ENCODE data around the gene MED22. TPM values are rescaled to one million over a fixed set of nuclear protein-coding genes. Genes with fewer than 3 reads are reported as not detected.
"Not testable (repeated sequence)": the region's sequence is repeated elsewhere in the genome, so short reads cannot be mapped to it uniquely, and the experiment has no call there.

MED22 gene
- polyA plus RNA-seq, 1 donor: 20.2 TPM

GRCh38 chr9:133307301-133307700 lies 40.6 kb downstream of the MED22 start:
- no peak for DNase-seq
- Histone ChIP-seq H3K27me3 (ENCODE audit: control insufficient read depth, insufficient read depth, low read length) (no peaks in the 10 kb centered on the region), H3K4me1 (ENCODE audit: control insufficient read depth, insufficient read depth, low read length) (no peaks in the 10 kb centered on the region), H3K36me3 (ENCODE audit: control insufficient read depth, insufficient read depth, low read length) (no peaks in the 10 kb centered on the region), H3K27ac (ENCODE audit: low read length) (no peak overlapping the region), H3K4me3 (ENCODE audit: low read length) (no peak overlapping the region), H3K9me3 (ENCODE audit: control insufficient read depth, low read depth, low read length) (no peaks in the 10 kb centered on the region)
- WGBS (ENCODE audit: insufficient coverage, low lambda C conversion rate): 63% methylated on average over 3 of the region's 16 CpGs

- no peaks in the 10 kb centered on the region for H3K27me3 ChIP-seq (ENCODE audit: control insufficient read depth, insufficient read depth, low read length)
- H3K9me3 ChIP-seq (ENCODE audit: control insufficient read depth, low read depth, low read length): no peaks in the 10 kb centered on the region
- H3K4me1 ChIP-seq (ENCODE audit: control insufficient read depth, insufficient read depth, low read length): no peaks in the 10 kb centered on the region
- 78% methylated on average over 5 of the region's 31 CpGs for WGBS (ENCODE audit: insufficient coverage, low lambda C conversion rate)
- H3K27ac ChIP-seq (ENCODE audit: low read length): no peak overlapping the region
- DNase-seq: no peak
- H3K4me3 ChIP-seq (ENCODE audit: low read length): no peak overlapping the region
- no peaks in the 10 kb centered on the region for H3K36me3 ChIP-seq (ENCODE audit: control insufficient read depth, insufficient read depth, low read length)
These were observed 41.4 kb downstream of the MED22 start for GRCh38 chr9:133306242-133307204.

- no peak for DNase-seq
- Histone ChIP-seq H3K27me3 (ENCODE audit: control insufficient read depth, insufficient read depth, low read length) (no peaks in the 10 kb centered on the region), H3K36me3 (ENCODE audit: control insufficient read depth, insufficient read depth, low read length) (no peaks in the 10 kb centered on the region), H3K9me3 (ENCODE audit: control insufficient read depth, low read depth, low read length) (no peaks in the 10 kb centered on the region), H3K4me3 (ENCODE audit: low read length) (no peak overlapping the region), H3K4me1 (ENCODE audit: control insufficient read depth, insufficient read depth, low read length) (no peaks in the 10 kb centered on the region), H3K27ac (ENCODE audit: low read length) (no peak overlapping the region)
- WGBS (ENCODE audit: insufficient coverage, low lambda C conversion rate): no CpG with 5 or more reads among the region's 23 CpGs
These were observed 42.2 kb downstream of the MED22 start for GRCh38 chr9:133305731-133306130.

GRCh38 chr9:133304477-133305377 lies 43.2 kb downstream of the MED22 start:
- no CpG with 5 or more reads among the region's 38 CpGs for WGBS (ENCODE audit: insufficient coverage, low lambda C conversion rate)

GRCh38 chr9:133304158-133304470 lies 43.8 kb downstream of the MED22 start:
- Histone ChIP-seq H3K27me3 (ENCODE audit: control insufficient read depth, insufficient read depth, low read length) (no peaks in the 10 kb centered on the region), H3K9me3 (ENCODE audit: control insufficient read depth, low read depth, low read length) (no peaks in the 10 kb centered on the region), H3K27ac (ENCODE audit: low read length) (no peak overlapping the region), H3K36me3 (ENCODE audit: control insufficient read depth, insufficient read depth, low read length) (no peaks in the 10 kb centered on the region), H3K4me3 (ENCODE audit: low read length) (no peak overlapping the region), H3K4me1 (ENCODE audit: control insufficient read depth, insufficient read depth, low read length) (no peaks in the 10 kb centered on the region)
- DNase-seq: no peak
- no CpG with 5 or more reads among the region's 13 CpGs for WGBS (ENCODE audit: insufficient coverage, low lambda C conversion rate)

More at GRCh38 chr9:133304477-133305377, 43.2 kb downstream of the MED22 start:
- no peak for DNase-seq
- no peak overlapping the region for H3K4me3 ChIP-seq (ENCODE audit: low read length)
- no peaks in the 10 kb centered on the region for H3K27me3 ChIP-seq (ENCODE audit: control insufficient read depth, insufficient read depth, low read length)
- no peaks in the 10 kb centered on the region for H3K36me3 ChIP-seq (ENCODE audit: control insufficient read depth, insufficient read depth, low read length)
- H3K9me3 ChIP-seq (ENCODE audit: control insufficient read depth, low read depth, low read length): no peaks in the 10 kb centered on the region
- no peaks in the 10 kb centered on the region for H3K4me1 ChIP-seq (ENCODE audit: control insufficient read depth, insufficient read depth, low read length)
- H3K27ac ChIP-seq (ENCODE audit: low read length): no peak overlapping the region

- no CpG with 5 or more reads among the region's 26 CpGs for WGBS (ENCODE audit: insufficient coverage, low lambda C conversion rate)
- H3K9me3 ChIP-seq (ENCODE audit: control insufficient read depth, low read depth, low read length): no peaks in the 10 kb centered on the region
These were observed 44.4 kb downstream of the MED22 start for GRCh38 chr9:133303266-133304157.

GRCh38 chr9:133301253-133302230 lies 46.4 kb downstream of the MED22 start:
- H3K27me3 ChIP-seq (ENCODE audit: control insufficient read depth, insufficient read depth, low read length): no peaks in the 10 kb centered on the region
- WGBS (ENCODE audit: insufficient coverage, low lambda C conversion rate): no CpG with 5 or more reads among the region's 13 CpGs
- DNase-seq: no peak
- no peaks in the 10 kb centered on the region for H3K9me3 ChIP-seq (ENCODE audit: control insufficient read depth, low read depth, low read length)
- no peak overlapping the region for H3K4me3 ChIP-seq (ENCODE audit: low read length)
- H3K36me3 ChIP-seq (ENCODE audit: control insufficient read depth, insufficient read depth, low read length): no peaks in the 10 kb centered on the region
- H3K4me1 ChIP-seq (ENCODE audit: control insufficient read depth, insufficient read depth, low read length): no peaks in the 10 kb centered on the region
- H3K27ac ChIP-seq (ENCODE audit: low read length): no peak overlapping the region

More at GRCh38 chr9:133303266-133304157, 44.4 kb downstream of the MED22 start:
- Histone ChIP-seq H3K36me3 (ENCODE audit: control insufficient read depth, insufficient read depth, low read length) (no peaks in the 10 kb centered on the region), H3K4me1 (ENCODE audit: control insufficient read depth, insufficient read depth, low read length) (no peaks in the 10 kb centered on the region), H3K27me3 (ENCODE audit: control insufficient read depth, insufficient read depth, low read length) (no peaks in the 10 kb centered on the region), H3K4me3 (ENCODE audit: low read length) (no peak overlapping the region), H3K27ac (ENCODE audit: low read length) (no peak overlapping the region)
- DNase-seq: no peak

- WGBS (ENCODE audit: insufficient coverage, low lambda C conversion rate): no CpG with 5 or more reads among the region's 16 CpGs
These were observed 47.9 kb downstream of the MED22 start for GRCh38 chr9:133299996-133300395.

GRCh38 chr9:133294257-133294656 lies 53.7 kb downstream of the MED22 start:
- 86% methylated on average over 1 of the region's 1 CpG for WGBS (ENCODE audit: insufficient coverage, low lambda C conversion rate)
- Histone ChIP-seq H3K9me3 (ENCODE audit: control insufficient read depth, low read depth, low read length) (peaks cover 9% of the 10 kb centered on the region), H3K27me3 (ENCODE audit: control insufficient read depth, insufficient read depth, low read length) (no peaks in the 10 kb centered on the region), H3K27ac (ENCODE audit: low read length) (no peak overlapping the region), H3K4me3 (ENCODE audit: low read length) (no peak overlapping the region), H3K4me1 (ENCODE audit: control insufficient read depth, insufficient read depth, low read length) (no peaks in the 10 kb centered on the region), H3K36me3 (ENCODE audit: control insufficient read depth, insufficient read depth, low read length) (no peaks in the 10 kb centered on the region)
- DNase-seq: no peak

More at GRCh38 chr9:133299996-133300395, 47.9 kb downstream of the MED22 start:
- H3K4me1 ChIP-seq (ENCODE audit: control insufficient read depth, insufficient read depth, low read length); H3K4me3 ChIP-seq (ENCODE audit: low read length); DNase-seq; H3K9me3 ChIP-seq (ENCODE audit: control insufficient read depth, low read depth, low read length); H3K27me3 ChIP-seq (ENCODE audit: control insufficient read depth, insufficient read depth, low read length); H3K36me3 ChIP-seq (ENCODE audit: control insufficient read depth, insufficient read depth, low read length); H3K27ac ChIP-seq (ENCODE audit: low read length): not testable (repeated sequence)

Data from large intestine (tissue), 3 donors.